Measurements from ENCODE around the gene SNRNP70. TPM values are rescaled to one million over a fixed set of nuclear protein-coding genes. Genes with fewer than 3 reads are reported as not detected.
"Not testable (repeated sequence)": the region's sequence is repeated elsewhere in the genome, so short reads cannot be mapped to it uniquely, and the experiment has no call there.

The SNRNP70 gene
- total RNA-seq, 4 donors from 2014 or later: 78.7 to 241 (median 168) TPM

DNA sequence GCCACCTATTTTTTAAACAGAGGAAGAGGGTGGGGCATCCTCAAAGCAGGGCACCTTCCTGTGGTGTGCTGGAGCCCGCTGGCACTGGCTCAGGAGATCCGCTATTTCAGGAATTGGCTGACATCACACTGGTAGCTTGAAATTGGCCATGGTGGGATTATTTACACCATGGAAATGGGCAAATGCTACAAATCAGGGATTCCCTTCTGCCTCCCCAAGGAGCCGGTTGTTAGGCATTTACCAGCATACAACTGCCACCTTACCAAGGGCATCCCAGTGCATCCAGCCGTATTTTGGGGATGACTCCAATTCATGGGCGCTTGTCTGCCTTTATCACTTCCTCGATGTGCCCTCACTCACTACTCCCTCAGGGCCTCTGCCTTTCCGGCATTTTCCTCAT, 55.7 kb downstream of the SNRNP70 start:
- 84% methylated on average over 5 to 7 of the region's 7 CpGs for WGBS, 2 donors
- Histone ChIP-seq H3K27ac (no peak overlapping the region), H3K4me1 (peaks cover 5 to 35% (median 16%) of the 10 kb centered on the region in 3 donors), H3K9me3 (no peaks in the 10 kb centered on the region), H3K36me3 (no peaks in the 10 kb centered on the region), H3K4me3 (no peak overlapping the region), H3K27me3 (no peaks in the 10 kb centered on the region)
- DNase-seq: no peak
- intact Hi-C loops (cut with DNase I): no loop called here
- no peak for TF ChIP-seq POLR2A (IDR thresholded peaks at IDR 0.05)
- TF ChIP-seq, protein P1, sequence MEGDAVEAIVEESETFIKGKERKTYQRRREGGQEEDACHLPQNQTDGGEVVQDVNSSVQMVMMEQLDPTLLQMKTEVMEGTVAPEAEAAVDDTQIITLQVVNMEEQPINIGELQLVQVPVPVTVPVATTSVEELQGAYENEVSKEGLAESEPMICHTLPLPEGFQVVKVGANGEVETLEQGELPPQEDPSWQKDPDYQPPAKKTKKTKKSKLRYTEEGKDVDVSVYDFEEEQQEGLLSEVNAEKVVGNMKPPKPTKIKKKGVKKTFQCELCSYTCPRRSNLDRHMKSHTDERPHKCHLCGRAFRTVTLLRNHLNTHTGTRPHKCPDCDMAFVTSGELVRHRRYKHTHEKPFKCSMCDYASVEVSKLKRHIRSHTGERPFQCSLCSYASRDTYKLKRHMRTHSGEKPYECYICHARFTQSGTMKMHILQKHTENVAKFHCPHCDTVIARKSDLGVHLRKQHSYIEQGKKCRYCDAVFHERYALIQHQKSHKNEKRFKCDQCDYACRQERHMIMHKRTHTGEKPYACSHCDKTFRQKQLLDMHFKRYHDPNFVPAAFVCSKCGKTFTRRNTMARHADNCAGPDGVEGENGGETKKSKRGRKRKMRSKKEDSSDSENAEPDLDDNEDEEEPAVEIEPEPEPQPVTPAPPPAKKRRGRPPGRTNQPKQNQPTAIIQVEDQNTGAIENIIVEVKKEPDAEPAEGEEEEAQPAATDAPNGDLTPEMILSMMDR (IDR thresholded peaks at IDR 0.05): no peak

DNA sequence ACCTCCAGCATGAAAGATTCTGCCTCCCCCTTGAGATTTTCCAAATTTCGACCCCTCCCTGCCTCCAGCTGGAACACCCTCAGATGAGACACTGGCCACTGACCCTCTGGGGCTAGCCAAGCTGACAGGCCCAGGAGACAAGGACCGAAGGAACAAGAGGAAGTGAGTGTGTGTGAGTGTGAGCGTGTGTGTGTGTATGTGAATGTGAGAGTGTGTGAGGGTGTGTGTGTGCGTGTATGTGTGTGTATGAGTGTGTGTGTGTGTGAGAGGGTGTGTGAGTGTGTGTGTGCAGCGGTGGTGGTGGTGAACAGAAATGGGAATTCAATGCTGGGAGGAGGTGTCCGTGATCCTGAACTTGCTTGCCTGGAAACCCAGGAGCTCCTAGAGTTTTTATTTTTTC, 56.1 kb downstream of the SNRNP70 start:
- H3K4me3 ChIP-seq: no peak overlapping the region
- WGBS, 2 donors: 83 to 85% methylated on average over 6 of the region's 6 CpGs
- no peak for DNase-seq
- no peak for TF ChIP-seq POLR2A (IDR thresholded peaks at IDR 0.05)
- TF ChIP-seq, protein P1 (IDR thresholded peaks at IDR 0.05): no peak
- H3K4me1 ChIP-seq: peaks cover 8 to 35% (median 16%) of the 10 kb centered on the region in 3 donors
- no peaks in the 10 kb centered on the region for H3K9me3 ChIP-seq
- H3K27ac ChIP-seq: no peak overlapping the region
- no peaks in the 10 kb centered on the region for H3K36me3 ChIP-seq
- intact Hi-C loops (cut with DNase I): no loop called here
- H3K27me3 ChIP-seq: peaks cover 0 to under 1% (median 0%) of the 10 kb centered on the region in 4 donors

DNA sequence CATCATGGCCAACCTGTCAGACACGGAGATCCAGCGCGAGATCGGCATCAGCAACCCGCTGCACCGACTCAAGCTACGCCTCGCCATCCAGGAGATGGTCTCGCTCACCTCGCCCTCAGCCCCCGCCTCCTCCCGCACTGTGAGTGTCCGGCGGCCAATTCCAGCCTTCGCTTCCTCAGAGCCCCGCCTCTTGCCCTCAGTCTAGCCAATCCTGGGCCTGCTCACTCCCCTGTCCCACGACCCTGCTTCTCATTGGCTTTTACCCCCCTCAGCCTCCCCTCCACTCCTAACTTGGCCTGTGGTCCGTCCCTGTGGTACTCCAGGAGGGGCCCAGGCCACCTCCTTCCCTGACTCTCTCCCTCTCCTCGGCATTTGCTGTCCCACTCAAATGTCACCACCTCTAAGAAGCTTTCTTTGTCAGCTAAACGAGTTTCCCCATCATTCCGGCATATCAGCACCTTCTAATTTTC, 57.6 kb downstream of the SNRNP70 start:
- Histone ChIP-seq H3K27ac (peak overlapping the region in 1 of 4 donors; percentile 3), H3K36me3 (no peaks in the 10 kb centered on the region), H3K4me3 (peak overlapping the region in 3 of 4 donors; percentile 32 to 65 (median 43)), H3K9me3 (no peaks in the 10 kb centered on the region), H3K4me1 (peaks cover 8 to 28% (median 9%) of the 10 kb centered on the region in 3 donors), H3K27me3 (peaks cover 0 to 5% (median 0%) of the 10 kb centered on the region in 4 donors)
- DNase-seq: no peak
- no peak for TF ChIP-seq POLR2A (IDR thresholded peaks at IDR 0.05)
- TF ChIP-seq, protein P1 (IDR thresholded peaks at IDR 0.05): no peak
- 2 to 6% methylated on average over 16 to 21 of the region's 21 CpGs for WGBS, 2 donors
- intact Hi-C loops (cut with DNase I): no loop called here

DNA sequence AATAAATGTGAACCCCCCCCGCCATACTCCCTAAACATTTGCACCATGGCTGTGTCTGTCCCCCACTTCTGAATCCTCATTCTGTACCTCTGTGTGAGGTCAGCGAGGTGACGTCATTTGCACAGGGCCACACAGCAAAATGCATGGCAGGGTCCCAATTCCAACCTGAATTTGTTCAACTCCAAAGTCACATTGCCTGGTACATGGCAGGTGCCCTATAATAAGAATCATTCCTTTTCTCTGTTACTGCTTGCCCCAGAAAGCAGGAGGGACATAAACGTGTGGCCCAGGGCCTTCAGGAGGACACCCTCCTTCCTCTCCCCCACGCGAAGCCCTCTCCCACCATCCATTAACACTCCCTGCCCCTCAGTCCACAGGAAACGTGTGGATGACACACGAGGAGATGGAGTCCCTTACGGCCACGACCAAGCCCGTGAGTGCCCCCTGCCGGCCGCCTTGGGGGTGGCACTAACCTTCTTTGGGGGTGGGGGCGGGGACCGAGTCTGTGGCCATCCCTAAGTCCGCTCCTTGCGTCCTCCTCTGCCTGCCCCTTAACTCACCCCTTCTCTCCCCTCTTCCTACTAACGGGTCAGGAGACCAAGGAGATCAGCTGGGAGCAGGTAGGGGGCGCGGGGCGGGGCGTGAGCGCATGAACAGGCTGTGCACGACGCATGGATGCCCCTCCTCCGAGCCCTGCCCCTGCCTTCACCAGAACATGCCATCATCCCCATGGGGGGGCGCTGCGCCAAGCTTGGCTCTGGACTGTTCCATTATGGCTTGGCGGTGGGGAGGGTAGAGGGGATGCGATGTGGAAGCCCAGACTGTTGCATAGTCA, 60.5 kb downstream of the SNRNP70 start:
- Histone ChIP-seq H3K27ac (no peak overlapping the region), H3K36me3 (no peaks in the 10 kb centered on the region), H3K9me3 (no peaks in the 10 kb centered on the region), H3K4me3 (peak overlapping the region in 2 of 4 donors; percentile 15 to 56), H3K4me1 (peaks cover 17 to 56% (median 25%) of the 10 kb centered on the region in 3 donors), H3K27me3 (peaks cover 0 to 13% (median 0%) of the 10 kb centered on the region in 4 donors)
- intact Hi-C loops (cut with DNase I): loop anchor here (5.0 kb wide), 1 partner anchor 48 kb away; no protein-coding TSS in a partner anchor
- 13 to 18% methylated on average over 8 to 14 of the region's 30 CpGs for WGBS, 2 donors
- DNase-seq: no peak
- TF ChIP-seq, protein P1 (IDR thresholded peaks at IDR 0.05): peak; percentile 69 to 90 (median 78)
- TF ChIP-seq POLR2A (IDR thresholded peaks at IDR 0.05): no peak

DNA sequence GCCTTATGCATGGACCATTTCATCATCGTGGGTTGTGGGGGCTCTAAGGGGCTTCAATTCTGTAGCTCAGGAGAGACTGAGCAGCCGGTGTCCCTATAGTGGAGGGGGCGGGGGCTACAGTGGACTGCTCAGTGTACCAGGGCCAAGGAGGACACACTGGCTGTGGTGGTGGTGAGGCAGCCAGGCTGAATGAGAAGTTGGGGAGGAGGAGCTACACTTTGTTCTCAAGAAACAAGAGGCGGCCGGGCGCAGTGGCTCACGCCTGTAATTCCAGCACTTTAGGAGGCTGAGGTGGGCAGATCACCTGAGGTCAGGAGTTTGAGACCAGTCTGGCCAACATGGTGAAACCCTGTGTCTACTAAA, 61.1 kb downstream of the SNRNP70 start:
- H3K4me1 ChIP-seq: peaks cover 23 to 62% (median 31%) of the 10 kb centered on the region in 3 donors

More for the DNA sequence above, 61.1 kb downstream of the SNRNP70 start:
- Histone ChIP-seq H3K4me3 (peak overlapping the region in 1 of 4 donors; percentile 56), H3K27me3 (peaks cover 0 to 13% (median 0%) of the 10 kb centered on the region in 4 donors)
- WGBS, 2 donors: 50 to 57% methylated on average over 4 to 7 of the region's 7 CpGs
- H3K27ac ChIP-seq, DNase-seq, H3K36me3 ChIP-seq, H3K9me3 ChIP-seq: not testable (repeated sequence)
- intact Hi-C loops (cut with DNase I): loop anchor here (5.0 kb wide), 1 partner anchor 49 kb away; no protein-coding TSS in a partner anchor
